Breast epithelium (tissue), 3 donors: ENCODE data around the gene TPTE.

ENCODE experiments used
- POLR2A ChIP-seq: fragments of 450-650 bp; IDR thresholded peaks from one replicate; pipeline ENCODE4 v1.6.1; 2016; ENCODE audit warnings: antibody characterized with exemption, mild to moderate bottlenecking, moderate library complexity
- POLR2AphosphoS5 ChIP-seq, 3 donors: sonication (generic); formaldehyde crosslinking; IDR thresholded peaks; one replicate each; pipeline ENCODE4 v1.6.1; 2017; ENCODE audit warnings: antibody characterized with exemption in 3 of 3
- TF ChIP-seq, protein P1 (sequence below), 3 donors: fragments of 450-650 bp; IDR thresholded peaks; one replicate each; pipeline ENCODE4 v1.5.1; 2016 to 2017; ENCODE audit warnings: antibody characterized with exemption in 3 of 3, mild to moderate bottlenecking in 3 of 3, moderate library complexity in 3 of 3

DNA sequence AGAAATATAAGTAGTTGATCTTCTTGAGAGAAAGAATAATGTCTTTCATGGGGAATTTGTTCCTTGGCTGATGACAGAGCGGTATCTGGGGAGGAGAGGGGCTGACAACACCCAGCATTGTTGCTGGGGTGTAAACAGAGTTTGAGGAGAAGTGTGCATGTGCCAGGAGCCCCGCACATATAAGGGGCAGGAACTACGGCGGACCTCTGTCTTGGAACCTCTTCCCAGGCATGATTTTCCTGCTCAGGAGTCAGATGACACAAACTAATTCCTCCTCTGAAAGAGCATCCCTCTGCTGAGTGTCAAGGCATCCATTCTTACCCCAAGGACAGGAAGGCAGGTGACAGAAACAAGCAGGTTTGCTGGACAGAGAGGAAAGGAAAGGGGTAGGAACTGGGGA lies 119.1 kb downstream of the TPTE start:
- TF ChIP-seq, protein P1, sequence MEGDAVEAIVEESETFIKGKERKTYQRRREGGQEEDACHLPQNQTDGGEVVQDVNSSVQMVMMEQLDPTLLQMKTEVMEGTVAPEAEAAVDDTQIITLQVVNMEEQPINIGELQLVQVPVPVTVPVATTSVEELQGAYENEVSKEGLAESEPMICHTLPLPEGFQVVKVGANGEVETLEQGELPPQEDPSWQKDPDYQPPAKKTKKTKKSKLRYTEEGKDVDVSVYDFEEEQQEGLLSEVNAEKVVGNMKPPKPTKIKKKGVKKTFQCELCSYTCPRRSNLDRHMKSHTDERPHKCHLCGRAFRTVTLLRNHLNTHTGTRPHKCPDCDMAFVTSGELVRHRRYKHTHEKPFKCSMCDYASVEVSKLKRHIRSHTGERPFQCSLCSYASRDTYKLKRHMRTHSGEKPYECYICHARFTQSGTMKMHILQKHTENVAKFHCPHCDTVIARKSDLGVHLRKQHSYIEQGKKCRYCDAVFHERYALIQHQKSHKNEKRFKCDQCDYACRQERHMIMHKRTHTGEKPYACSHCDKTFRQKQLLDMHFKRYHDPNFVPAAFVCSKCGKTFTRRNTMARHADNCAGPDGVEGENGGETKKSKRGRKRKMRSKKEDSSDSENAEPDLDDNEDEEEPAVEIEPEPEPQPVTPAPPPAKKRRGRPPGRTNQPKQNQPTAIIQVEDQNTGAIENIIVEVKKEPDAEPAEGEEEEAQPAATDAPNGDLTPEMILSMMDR (IDR thresholded peaks at IDR 0.05) = no peak
- TF ChIP-seq POLR2A (no peak), POLR2AphosphoS5 (IDR thresholded peaks at IDR 0.05) (no peak)
